Measurements from ENCODE around the gene BTN3A1. TPM values are rescaled to one million over a fixed set of nuclear protein-coding genes. Genes with fewer than 3 reads are reported as not detected.

The BTN3A1 gene
- total and polyA plus RNA-seq, 2 of the 13 experiments (the other 11 are each of a cell fraction or from before 2014, with no cell fraction given): 13.3 to 14.0 TPM

DNA sequence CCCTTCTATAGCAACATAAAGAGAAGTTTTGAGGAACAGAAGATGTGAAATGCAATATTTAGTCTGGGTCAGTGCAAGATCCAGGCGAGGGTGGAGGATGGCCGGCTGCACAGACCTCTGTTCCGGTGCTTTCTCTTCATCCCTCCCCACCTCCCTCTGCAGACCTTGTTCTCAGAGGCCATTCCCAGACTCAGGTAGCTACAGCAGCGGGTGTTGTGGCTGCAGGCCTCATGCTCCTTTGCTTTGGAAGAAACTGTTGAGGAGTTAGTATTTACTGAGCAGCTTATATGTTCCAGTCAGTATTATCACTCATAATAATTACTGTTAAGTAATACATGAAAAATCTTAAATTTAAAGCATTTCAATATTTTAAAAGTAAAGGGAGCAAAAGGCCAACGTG lies 39.9 kb downstream of the BTN3A1 start:
- in situ Hi-C loops (cut with HindIII; ENCODE audit: extremely low pct_ligation_motif_present, low pct_unique_long_range_greater_than_20kb): no loop called here
- no peak overlapping the region for H3K27ac ChIP-seq (ENCODE audit: extremely low read length, insufficient read depth, low read length)
- BruUV-seq (replicated peaks): no TSS peak
- 81% methylated on average over 5 of the region's 5 CpGs for WGBS (ENCODE audit: low lambda C conversion rate)
- no peak overlapping the region for H3K4me2 ChIP-seq (ENCODE audit: low read depth, low read length)
- DNase-seq (ENCODE audit: low spot score): no peak
- FAIRE-seq: no peak
- POLR2A ChIA-PET: no interaction called here
- no peaks in the 10 kb centered on the region for H4K20me1 ChIP-seq (ENCODE audit: insufficient read depth, low read length)
- no peaks in the 10 kb centered on the region for H3K79me2 ChIP-seq (ENCODE audit: insufficient read depth, low read length)
- H3K9me3 ChIP-seq (ENCODE audit: low read length): no peaks in the 10 kb centered on the region
- no peaks in the 10 kb centered on the region; a peak in 1 of 5 replicates for H3K27me3 ChIP-seq (ENCODE audit: control insufficient read depth in 1 of 2, insufficient read depth in 2 of 2, low read length in 2 of 2)
- H2AFZ ChIP-seq (ENCODE audit: low read length): no peak overlapping the region
- CTCF ChIA-PET (ENCODE audit: low intra/inter-chr PET ratio, low total read pairs): no interaction called here
- intact Hi-C loops (cut with micrococcal nuclease; ENCODE audit: unreplicated experiment): no loop called here
- no peaks in the 10 kb centered on the region for H3K36me3 ChIP-seq (replicated peaks in 1 of 2; ENCODE audit: control insufficient read depth in 1 of 2, insufficient read depth in 2 of 2, low read length in 2 of 2)
- no peak overlapping the region for H3K9ac ChIP-seq (ENCODE audit: insufficient read depth, low read depth, low read length)
- ATAC-seq: no peak
- H3K4me3 ChIP-seq (replicated peaks in 1 of 3; ENCODE audit: insufficient read depth in 1 of 3, low read depth in 2 of 3, low read length in 3 of 3): no peak overlapping the region
- peaks cover 18% of the 10 kb centered on the region for H3K4me1 ChIP-seq (ENCODE audit: insufficient read depth, low read length)
- TF ChIP-seq KDM2A (CRISPR knock-in tag; IDR thresholded peaks at IDR 0.05; ENCODE audit: borderline replicate concordance, low read depth) (no peak), TBX2 (CRISPR knock-in tag; IDR thresholded peaks at IDR 0.05; ENCODE audit: borderline replicate concordance) (no peak), AKAP8 (CRISPR knock-in tag; IDR thresholded peaks at IDR 0.05) (no peak), ZNF550 (CRISPR knock-in tag; IDR thresholded peaks at IDR 0.05; ENCODE audit: borderline replicate concordance) (no peak), FOXC1 (CRISPR knock-in tag; IDR thresholded peaks at IDR 0.05; ENCODE audit: borderline replicate concordance) (no peak), SIX4 (CRISPR knock-in tag; IDR thresholded peaks at IDR 0.05) (no peak), KMT2A (CRISPR knock-in tag; IDR thresholded peaks at IDR 0.05) (no peak), FOXA3 (CRISPR knock-in tag; IDR thresholded peaks at IDR 0.05) (no peak), ZFP36L1 (CRISPR knock-in tag; IDR thresholded peaks at IDR 0.05) (no peak), ZC3H4 (CRISPR knock-in tag; IDR thresholded peaks at IDR 0.05; ENCODE audit: borderline replicate concordance) (no peak), HES4 (CRISPR knock-in tag; IDR thresholded peaks at IDR 0.05; ENCODE audit: borderline replicate concordance) (no peak), ZMYM4 (CRISPR knock-in tag; IDR thresholded peaks at IDR 0.05) (no peak), ZSCAN25 (CRISPR knock-in tag; IDR thresholded peaks at IDR 0.05) (no peak)
- TF ChIP-seq, protein P1, sequence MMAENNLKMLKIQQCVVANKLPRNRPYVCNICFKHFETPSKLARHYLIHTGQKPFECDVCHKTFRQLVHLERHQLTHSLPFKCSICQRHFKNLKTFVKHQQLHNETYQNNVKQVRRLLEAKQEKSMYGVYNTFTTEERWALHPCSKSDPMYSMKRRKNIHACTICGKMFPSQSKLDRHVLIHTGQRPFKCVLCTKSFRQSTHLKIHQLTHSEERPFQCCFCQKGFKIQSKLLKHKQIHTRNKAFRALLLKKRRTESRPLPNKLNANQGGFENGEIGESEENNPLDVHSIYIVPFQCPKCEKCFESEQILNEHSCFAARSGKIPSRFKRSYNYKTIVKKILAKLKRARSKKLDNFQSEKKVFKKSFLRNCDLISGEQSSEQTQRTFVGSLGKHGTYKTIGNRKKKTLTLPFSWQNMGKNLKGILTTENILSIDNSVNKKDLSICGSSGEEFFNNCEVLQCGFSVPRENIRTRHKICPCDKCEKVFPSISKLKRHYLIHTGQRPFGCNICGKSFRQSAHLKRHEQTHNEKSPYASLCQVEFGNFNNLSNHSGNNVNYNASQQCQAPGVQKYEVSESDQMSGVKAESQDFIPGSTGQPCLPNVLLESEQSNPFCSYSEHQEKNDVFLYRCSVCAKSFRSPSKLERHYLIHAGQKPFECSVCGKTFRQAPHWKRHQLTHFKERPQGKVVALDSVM (CRISPR knock-in tag; IDR thresholded peaks at IDR 0.05): no peak
- TF ChIP-seq, protein P2, sequence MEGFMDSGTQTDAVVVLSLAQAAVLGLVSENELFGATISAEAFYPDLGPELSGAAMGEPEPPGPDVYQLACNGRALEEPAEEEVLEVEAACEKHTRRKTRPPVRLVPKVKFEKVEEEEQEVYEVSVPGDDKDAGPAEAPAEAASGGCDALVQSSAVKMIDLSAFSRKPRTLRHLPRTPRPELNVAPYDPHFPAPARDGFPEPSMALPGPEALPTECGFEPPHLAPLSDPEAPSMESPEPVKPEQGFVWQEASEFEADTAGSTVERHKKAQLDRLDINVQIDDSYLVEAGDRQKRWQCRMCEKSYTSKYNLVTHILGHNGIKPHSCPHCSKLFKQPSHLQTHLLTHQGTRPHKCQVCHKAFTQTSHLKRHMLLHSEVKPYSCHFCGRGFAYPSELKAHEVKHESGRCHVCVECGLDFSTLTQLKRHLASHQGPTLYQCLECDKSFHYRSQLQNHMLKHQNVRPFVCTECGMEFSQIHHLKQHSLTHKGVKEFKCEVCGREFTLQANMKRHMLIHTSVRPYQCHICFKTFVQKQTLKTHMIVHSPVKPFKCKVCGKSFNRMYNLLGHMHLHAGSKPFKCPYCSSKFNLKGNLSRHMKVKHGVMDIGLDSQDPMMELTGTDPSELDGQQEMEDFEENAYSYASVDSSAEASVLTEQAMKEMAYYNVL (CRISPR knock-in tag; IDR thresholded peaks at IDR 0.05; ENCODE audit: borderline replicate concordance): no peak
- TF ChIP-seq, protein P3, sequence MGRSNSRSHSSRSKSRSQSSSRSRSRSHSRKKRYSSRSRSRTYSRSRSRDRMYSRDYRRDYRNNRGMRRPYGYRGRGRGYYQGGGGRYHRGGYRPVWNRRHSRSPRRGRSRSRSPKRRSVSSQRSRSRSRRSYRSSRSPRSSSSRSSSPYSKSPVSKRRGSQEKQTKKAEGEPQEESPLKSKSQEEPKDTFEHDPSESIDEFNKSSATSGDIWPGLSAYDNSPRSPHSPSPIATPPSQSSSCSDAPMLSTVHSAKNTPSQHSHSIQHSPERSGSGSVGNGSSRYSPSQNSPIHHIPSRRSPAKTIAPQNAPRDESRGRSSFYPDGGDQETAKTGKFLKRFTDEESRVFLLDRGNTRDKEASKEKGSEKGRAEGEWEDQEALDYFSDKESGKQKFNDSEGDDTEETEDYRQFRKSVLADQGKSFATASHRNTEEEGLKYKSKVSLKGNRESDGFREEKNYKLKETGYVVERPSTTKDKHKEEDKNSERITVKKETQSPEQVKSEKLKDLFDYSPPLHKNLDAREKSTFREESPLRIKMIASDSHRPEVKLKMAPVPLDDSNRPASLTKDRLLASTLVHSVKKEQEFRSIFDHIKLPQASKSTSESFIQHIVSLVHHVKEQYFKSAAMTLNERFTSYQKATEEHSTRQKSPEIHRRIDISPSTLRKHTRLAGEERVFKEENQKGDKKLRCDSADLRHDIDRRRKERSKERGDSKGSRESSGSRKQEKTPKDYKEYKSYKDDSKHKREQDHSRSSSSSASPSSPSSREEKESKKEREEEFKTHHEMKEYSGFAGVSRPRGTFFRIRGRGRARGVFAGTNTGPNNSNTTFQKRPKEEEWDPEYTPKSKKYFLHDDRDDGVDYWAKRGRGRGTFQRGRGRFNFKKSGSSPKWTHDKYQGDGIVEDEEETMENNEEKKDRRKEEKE (IDR thresholded peaks at IDR 0.05): no peak
- TF ChIP-seq, protein P4, sequence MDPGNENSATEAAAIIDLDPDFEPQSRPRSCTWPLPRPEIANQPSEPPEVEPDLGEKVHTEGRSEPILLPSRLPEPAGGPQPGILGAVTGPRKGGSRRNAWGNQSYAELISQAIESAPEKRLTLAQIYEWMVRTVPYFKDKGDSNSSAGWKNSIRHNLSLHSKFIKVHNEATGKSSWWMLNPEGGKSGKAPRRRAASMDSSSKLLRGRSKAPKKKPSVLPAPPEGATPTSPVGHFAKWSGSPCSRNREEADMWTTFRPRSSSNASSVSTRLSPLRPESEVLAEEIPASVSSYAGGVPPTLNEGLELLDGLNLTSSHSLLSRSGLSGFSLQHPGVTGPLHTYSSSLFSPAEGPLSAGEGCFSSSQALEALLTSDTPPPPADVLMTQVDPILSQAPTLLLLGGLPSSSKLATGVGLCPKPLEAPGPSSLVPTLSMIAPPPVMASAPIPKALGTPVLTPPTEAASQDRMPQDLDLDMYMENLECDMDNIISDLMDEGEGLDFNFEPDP (CRISPR knock-in tag; conservative IDR thresholded peaks at IDR 0.05): no peak
